ENCODE data around the gene NCOA6.

DNA sequence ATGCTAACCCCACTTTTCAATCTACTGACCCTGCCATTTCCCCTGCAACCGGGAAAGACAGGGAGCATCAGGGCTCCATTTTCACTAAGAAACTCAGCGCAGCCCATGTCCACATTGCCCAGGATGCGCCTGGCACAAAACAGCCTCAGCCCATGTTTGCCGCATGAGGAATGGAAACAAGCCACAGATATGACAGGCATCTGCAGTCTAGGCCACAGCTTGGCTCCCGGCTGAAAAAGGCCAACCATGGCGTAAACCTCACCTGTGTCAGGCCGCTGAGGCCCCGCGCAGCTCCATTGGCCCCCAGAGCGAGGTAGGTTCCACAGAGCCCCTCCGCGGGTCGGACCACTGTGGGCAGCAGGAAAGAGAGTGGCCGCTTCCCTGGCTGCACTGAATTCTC, 25.5 kb upstream of the NCOA6 start:
- TF ChIP-seq, protein P1, sequence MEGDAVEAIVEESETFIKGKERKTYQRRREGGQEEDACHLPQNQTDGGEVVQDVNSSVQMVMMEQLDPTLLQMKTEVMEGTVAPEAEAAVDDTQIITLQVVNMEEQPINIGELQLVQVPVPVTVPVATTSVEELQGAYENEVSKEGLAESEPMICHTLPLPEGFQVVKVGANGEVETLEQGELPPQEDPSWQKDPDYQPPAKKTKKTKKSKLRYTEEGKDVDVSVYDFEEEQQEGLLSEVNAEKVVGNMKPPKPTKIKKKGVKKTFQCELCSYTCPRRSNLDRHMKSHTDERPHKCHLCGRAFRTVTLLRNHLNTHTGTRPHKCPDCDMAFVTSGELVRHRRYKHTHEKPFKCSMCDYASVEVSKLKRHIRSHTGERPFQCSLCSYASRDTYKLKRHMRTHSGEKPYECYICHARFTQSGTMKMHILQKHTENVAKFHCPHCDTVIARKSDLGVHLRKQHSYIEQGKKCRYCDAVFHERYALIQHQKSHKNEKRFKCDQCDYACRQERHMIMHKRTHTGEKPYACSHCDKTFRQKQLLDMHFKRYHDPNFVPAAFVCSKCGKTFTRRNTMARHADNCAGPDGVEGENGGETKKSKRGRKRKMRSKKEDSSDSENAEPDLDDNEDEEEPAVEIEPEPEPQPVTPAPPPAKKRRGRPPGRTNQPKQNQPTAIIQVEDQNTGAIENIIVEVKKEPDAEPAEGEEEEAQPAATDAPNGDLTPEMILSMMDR (conservative IDR thresholded peaks at IDR 0.05; ENCODE audit: low read length) = no peak
- TF ChIP-seq EZH2phosphoT487 (IDR thresholded peaks at IDR 0.05; ENCODE audit: borderline replicate concordance, low read depth, low read length) = no peak

All from OCI-LY7 (cell line).